Activated CD8-positive, alpha-beta memory T cell treated with anti-CD3 and anti-CD28 coated beads for 24 hours (primary cell): ENCODE results near the gene CEP85L.
"Not testable (repeated sequence)": the region's sequence is repeated elsewhere in the genome, so short reads cannot be mapped to it uniquely, and the experiment has no call there.

Experiments
- DNase-seq: peaks from one replicate; pipeline ENCODE4 v3.0.0-alpha.2; 2020

Gene CEP85L

DNA sequence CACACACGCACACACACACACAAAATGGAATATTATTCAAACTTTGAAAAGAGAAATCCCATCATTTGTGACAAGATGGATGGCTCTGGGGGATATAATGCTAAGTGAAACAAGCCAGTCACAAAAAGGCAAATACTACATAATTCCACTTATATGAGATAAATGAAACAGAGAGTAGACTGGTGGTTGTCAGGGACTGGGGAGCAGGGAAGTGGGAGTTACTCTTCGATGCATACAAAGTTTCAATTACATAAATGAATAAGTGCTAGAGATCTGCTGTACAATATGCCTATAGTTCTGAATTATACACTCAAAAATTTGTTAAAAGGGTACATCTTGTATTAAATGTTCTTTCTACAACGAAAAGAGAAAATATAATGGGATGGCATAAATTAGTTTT lies 161.4 kb downstream of the CEP85L start:
- DNase-seq = no peak

DNA sequence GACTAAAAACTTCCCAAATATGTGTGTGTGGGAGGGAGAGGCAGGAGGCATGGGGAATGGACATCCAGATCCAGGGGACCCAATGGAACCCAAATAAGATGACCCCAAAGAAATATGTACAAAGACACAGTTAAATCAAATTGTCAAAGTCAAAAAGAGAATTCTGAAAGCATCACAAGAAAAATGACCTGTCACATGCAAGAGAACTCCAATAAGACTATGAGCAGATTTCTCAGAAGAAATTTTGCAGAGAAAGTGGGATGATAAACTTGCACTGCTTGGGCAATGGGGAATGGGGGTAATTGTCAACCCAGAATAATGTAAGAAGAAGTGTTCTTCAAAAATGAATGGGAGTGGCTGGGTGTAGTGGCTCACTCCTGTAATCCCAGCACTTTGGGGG lies 162.8 kb downstream of the CEP85L start:
- DNase-seq = no peak

- DNase-seq = no peak
Measured at GRCh38 chr6:118485601-118486550, 165.5 kb downstream of the CEP85L start.

DNA sequence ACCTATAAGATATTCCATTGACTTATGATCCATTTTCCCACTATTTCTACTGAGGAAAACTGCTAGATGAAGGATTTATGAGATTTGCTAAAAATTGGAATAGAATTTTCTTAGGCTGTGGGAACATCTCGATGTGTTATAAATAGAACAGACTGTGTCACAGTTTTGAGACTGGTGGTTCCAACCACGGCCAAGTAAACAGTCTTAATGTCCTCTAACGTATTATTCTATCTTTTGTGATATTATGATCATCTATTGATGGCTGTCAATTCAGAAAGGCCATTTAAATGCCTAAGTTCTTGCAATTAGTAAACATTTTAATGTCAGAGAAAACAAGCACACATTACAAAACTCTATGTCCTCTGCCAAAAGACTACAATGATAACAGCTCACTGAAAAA lies 174.8 kb downstream of the CEP85L start:
- no peak for DNase-seq

GRCh38 chr6:118473266-118473665 lies 178.1 kb downstream of the CEP85L start:
- no peak for DNase-seq

GRCh38 chr6:118469468-118469867 lies 181.9 kb downstream of the CEP85L start:
- DNase-seq = no peak

DNA sequence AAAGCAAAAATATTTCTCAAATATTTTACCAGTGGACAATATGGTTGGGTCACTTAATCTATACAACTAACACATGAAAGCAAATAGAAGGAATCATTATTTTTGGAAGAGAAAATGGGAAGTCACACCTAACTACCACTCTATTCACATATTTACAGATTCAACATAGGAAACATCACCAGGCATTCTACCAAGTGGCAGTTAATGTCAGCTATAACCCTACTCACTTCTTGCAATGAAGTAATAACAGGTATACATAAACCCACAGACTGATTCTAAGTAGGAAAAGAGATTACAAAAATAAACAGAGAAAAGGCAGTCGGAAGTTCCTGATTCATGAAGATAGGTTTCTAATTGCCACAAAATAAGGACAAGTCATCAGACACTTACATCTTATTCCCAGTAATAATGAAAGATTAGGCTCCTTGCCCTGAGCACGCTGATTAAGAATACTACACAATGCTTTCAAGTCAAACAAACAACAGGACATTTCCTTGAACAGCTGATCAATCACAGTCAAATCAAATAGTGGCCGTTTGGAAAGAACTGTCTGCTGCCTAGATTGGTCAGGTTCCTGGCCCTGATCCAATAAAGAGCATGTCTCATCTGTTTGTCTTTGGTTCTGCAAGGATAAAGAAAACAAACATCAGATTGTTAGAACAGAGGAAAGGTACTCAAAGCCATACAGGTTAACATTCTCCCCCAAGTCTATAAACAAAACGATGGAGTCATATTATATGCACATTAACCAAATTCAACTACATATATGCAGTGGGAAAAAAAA lies 182.5 kb downstream of the CEP85L start:
- DNase-seq = no peak

GRCh38 chr6:118467181-118467580 lies 184.2 kb downstream of the CEP85L start:
- DNase-seq = no peak

DNA sequence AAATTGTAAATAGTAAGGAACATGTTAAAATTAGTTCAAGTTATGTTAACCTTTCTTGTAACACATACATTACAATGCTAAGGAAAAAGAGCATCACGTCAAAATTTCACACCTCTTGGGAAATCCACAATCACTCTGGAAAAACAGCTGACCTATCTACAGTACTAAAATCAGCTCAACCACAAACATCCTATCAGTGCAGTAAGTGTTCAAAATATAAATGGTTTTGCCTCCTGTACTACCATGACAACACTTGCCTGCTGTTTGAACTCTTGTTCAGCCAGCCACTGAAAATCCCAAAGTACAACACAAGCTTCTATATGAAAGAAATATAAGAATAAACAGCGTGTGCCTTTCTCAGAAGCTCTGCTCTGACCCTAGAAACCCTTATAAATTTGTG lies 186.8 kb downstream of the CEP85L start:
- no peak for DNase-seq

DNA sequence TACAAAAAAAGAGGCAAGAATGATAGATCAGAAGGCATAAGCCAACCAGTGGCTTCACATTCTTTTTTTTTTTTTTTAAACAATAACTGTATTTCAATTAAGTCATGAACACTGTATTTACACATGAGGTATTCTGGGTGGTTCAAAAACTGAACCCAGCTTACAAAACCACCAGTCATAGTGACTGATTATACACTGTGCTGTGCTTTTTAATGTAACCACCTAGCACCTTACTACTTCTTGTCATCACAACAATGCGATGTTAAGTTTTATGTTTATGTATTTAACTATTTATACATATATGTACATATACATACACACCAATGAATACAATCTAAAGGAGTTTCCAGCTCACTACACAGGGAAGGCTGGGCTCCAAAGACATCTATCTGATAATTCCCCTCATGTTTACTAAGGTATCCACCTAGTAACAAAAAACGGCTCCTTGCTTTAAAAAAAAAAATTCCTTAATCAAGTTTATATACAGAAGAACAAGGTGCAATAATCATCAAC lies 190.4 kb downstream of the CEP85L start:
- no peak for DNase-seq

DNA sequence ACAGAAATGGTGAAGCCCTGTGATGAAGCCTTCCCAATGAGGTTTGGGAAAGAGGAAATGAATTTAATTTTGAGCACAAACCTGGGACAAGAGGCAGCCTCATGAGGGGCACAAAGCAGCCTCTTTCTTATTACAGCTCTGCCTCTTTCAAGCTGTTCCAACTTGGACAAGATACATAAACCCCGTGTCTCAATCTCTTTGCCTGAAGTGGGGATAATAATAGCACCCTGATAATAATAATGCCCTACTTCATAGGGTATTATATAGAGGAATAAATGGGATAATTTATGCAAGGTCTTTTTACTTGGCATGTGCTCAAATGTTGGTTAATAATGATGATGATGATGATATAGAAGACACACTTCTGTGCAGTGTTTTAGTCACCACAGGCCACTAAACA lies 194.4 kb downstream of the CEP85L start:
- no peak for DNase-seq

DNA sequence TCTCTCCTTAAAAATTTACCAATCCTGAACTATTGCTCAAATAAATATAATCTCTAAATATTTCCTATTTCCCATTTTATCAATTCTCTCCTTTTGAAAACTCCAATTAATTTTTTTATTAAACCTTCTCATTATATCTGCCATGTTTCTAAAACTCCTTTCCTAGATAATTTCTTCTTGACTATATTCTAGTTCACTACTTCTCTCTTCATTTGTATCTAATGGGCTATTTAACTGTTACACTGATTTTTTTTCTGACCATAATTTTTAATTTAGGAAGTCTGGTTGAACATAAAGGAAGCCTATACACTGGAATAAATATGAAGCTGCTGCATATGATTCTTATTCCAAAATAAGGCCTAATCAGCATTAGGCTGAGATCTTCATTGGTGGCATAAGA lies 199.6 kb downstream of the CEP85L start:
- no peak for DNase-seq

- DNase-seq = no peak
Measured at GRCh38 chr6:118444796-118445195, 206.6 kb downstream of the CEP85L start.

- DNase-seq = no peak
Measured at GRCh38 chr6:118436482-118436881, 214.9 kb downstream of the CEP85L start.

- not testable (repeated sequence) for DNase-seq
Measured at GRCh38 chr6:118434147-118434546, 217.2 kb downstream of the CEP85L start.

DNA sequence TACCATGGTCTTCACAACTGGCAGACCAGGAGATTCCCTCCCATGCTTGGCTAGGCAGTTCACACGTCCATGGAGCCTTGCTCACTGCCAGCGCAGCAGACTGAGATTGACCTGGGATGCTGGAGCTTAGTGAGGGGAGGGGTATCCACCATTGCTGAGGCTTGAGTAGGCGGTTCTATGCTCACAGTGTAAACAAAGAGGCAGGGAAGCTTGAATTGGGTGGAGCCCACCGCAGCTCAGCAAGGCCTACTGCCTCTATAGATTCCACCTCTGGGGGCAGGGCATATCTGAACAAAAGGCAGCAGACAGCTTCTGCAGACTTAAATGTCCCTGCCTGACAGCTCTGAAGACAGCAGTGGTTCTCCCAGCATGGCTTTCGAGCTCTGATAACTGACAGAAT lies 230.1 kb downstream of the CEP85L start:
- not testable (repeated sequence) for DNase-seq

GRCh38 chr6:118419448-118420394 lies 231.7 kb downstream of the CEP85L start:
- no peak for DNase-seq
